Neutrophil (primary cell): Measurements from ENCODE around the gene HNRNPR.
"Not testable (repeated sequence)": the region's sequence is repeated elsewhere in the genome, so short reads cannot be mapped to it uniquely, and the experiment has no call there.

Source experiments
- H3K27ac ChIP-seq: fragments of 200-600 bp; sonication (generic); 2 replicates; pipeline ENCODE4 v1.5.1; 2016; ENCODE audit warnings: mild to moderate bottlenecking, moderate library complexity
- H3K27me3 ChIP-seq: fragments of 200-600 bp; sonication (generic); 2 replicates; pipeline ENCODE4 v1.6.0; 2016; ENCODE audit warnings: mild to moderate bottlenecking
- H3K36me3 ChIP-seq: fragments of 200-600 bp; sonication (generic); 2 replicates; pipeline ENCODE4 v1.5.1; 2017
- H3K4me1 ChIP-seq, 2 experiments: fragments of 200-600 bp in 1 of 2; sonication (generic) in 1 of 2; 1 replicate in 1 of 2; 2 replicates in 1 of 2; pipeline versions ENCODE4 v1.5.1 to v1.6.1; 2013 to 2016; ENCODE audit warnings: low read depth in 1 of 2, low read length in 1 of 2, mild to moderate bottlenecking in 1 of 2, moderate library complexity in 1 of 2; ENCODE audit not compliant: control insufficient read depth in 1 of 2, insufficient read depth in 1 of 2
- H3K4me3 ChIP-seq, 2 experiments: fragments of 200-600 bp in 1 of 2; sonication (generic) in 1 of 2; 1 replicate in 1 of 2; 2 replicates in 1 of 2; pipeline ENCODE4 v1.5.1; 2013 to 2016; ENCODE audit warnings: low read depth in 1 of 2, low read length in 1 of 2, mild to moderate bottlenecking in 1 of 2, moderate library complexity in 1 of 2
- H3K9me3 ChIP-seq: fragments of 200-600 bp; sonication (generic); 2 replicates; pipeline ENCODE4 v1.5.1; 2016
- CTCF ChIP-seq: fragments of 200-600 bp; sonication (generic); IDR thresholded peaks from 2 replicates; pipeline ENCODE4 v1.5.1; 2016; ENCODE audit warnings: antibody characterized with exemption

HNRNPR gene

DNA sequence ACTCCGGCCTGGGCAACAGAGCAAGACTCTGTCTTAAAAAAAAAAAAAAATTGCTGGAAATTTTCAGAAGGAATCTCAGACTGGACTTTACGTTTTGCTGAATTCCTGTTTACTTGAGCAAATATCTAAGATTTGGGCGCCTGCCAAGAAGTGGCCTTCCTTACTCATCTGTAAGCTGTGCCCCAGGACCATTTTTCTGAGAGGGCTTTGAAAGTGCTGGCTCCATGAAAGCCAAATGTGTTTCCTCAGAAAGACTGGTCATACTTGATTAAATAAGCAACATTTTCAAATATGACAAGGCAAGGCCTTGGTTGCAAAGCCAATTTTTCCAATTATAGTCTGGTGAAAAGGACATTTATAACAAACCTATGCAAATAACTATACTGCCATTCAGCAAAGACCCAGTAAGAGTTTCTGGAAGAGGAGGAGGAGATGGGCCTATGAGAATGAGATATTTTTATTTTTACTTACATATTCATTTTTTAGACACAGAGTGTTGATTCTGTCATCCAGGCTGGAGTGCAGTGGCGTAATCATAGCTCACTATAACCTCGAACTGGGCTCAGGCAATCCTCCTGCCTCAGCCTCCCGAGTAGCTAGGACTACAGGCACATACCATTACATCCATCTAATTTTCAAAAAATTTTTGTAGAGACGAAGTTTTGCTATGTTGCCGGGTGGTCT lies 70.5 kb downstream of the HNRNPR start:
- no peaks in the 10 kb centered on the region for H3K9me3 ChIP-seq
- peaks cover 18% of the 10 kb centered on the region for H3K27me3 ChIP-seq
- no peaks in the 10 kb centered on the region for H3K4me1 ChIP-seq
- no peak overlapping the region for H3K4me3 ChIP-seq
- no peak overlapping the region for H3K27ac ChIP-seq
- TF ChIP-seq CTCF: no peak
- no peaks in the 10 kb centered on the region for H3K36me3 ChIP-seq

DNA sequence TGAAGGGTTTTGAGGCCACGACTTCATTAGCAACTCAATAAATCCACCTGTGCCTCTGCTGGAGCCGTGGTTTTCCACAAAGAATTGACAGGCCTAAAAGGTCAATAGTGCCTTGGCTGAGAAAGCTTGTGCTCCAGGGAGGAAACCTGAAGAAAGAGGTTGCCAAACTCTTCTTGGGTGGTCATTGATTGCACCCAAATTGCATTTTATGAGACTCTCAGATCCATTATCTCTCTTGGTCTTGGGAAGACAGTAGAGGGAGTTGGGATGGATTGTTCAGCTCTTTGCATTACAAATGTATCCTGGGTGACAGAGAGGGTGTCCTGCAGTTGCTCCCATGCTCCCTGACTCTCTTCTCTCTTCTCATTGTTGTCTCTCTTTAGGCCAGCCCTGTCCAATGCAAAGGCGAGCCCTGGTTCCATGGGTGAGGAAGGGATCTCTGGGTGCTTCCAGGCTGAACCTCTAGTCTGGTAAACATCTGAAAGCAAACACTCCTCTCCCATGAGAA lies 80.7 kb downstream of the HNRNPR start:
- no peak for TF ChIP-seq CTCF
- H3K9me3 ChIP-seq: no peaks in the 10 kb centered on the region
- H3K27ac ChIP-seq: no peak overlapping the region
- no peaks in the 10 kb centered on the region for H3K36me3 ChIP-seq
- no peaks in the 10 kb centered on the region for H3K4me1 ChIP-seq
- H3K27me3 ChIP-seq: no peaks in the 10 kb centered on the region
- no peak overlapping the region for H3K4me3 ChIP-seq

GRCh38 chr1:23258082-23258481 lies 86.0 kb downstream of the HNRNPR start:
- H3K36me3 ChIP-seq, H3K4me1 ChIP-seq, H3K27ac ChIP-seq, H3K9me3 ChIP-seq, H3K27me3 ChIP-seq, H3K4me3 ChIP-seq: not testable (repeated sequence)

- H3K27me3 ChIP-seq, H3K27ac ChIP-seq, H3K4me3 ChIP-seq, H3K9me3 ChIP-seq, H3K4me1 ChIP-seq, H3K36me3 ChIP-seq: not testable (repeated sequence)
Measured at GRCh38 chr1:23257371-23257770, 86.7 kb downstream of the HNRNPR start.
